HG02678 (cell line): ENCODE results near the gene SRSF3.
"Not testable (repeated sequence)": the region's sequence is repeated elsewhere in the genome, so short reads cannot be mapped to it uniquely, and the experiment has no call there.

Experiments used
- ATAC-seq: cut with Tn5 transposase; IDR thresholded peaks from one replicate; pipeline ENCODE4 v1.9.1; 2021; ENCODE audit warnings: mild to moderate bottlenecking, moderate library complexity; ENCODE audit not compliant: unreplicated experiment

SRSF3 gene

GRCh38 chr6:36594029-36594815, at the start of gene SRSF3:
TSS of gene SRSF3 (plus strand) at chr6:36594362. CDS start at chr6:36596763, 2,401 bp downstream.
- peak; percentile 88 for ATAC-seq

- ATAC-seq, result no peak
These were observed 48.3 kb upstream of the SRSF3 start for GRCh38 chr6:36545767-36546307.

- ATAC-seq, result no peak
These were observed 47.7 kb upstream of the SRSF3 start for GRCh38 chr6:36546308-36546919.

- peak; percentile 75 for ATAC-seq
These were observed 47.1 kb upstream of the SRSF3 start, which contains the start of gene STK38 for GRCh38 chr6:36546920-36547645. TSS of gene STK38 (minus strand) at chr6:36547479. CDS start at chr6:36540202, 7,277 bp downstream.

- no peak for ATAC-seq
These were observed 46.3 kb upstream of the SRSF3 start for GRCh38 chr6:36547646-36548400.

- ATAC-seq, result no peak
These were observed 45.8 kb upstream of the SRSF3 start for GRCh38 chr6:36548401-36548743.

- no peak for ATAC-seq
These were observed 43.6 kb upstream of the SRSF3 start for GRCh38 chr6:36550473-36551000.

GRCh38 chr6:36555750-36556252, 38.4 kb upstream of the SRSF3 start:
- ATAC-seq, result no peak

GRCh38 chr6:36556281-36556680, 37.9 kb upstream of the SRSF3 start:
- no peak for ATAC-seq

GRCh38 chr6:36559011-36559793, 35.0 kb upstream of the SRSF3 start:
- ATAC-seq, result no peak

GRCh38 chr6:36560822-36561221, 33.3 kb upstream of the SRSF3 start:
- ATAC-seq, result no peak

GRCh38 chr6:36563237-36563927, 30.8 kb upstream of the SRSF3 start:
- no peak for ATAC-seq

- no peak for ATAC-seq
These were observed 30.3 kb upstream of the SRSF3 start for GRCh38 chr6:36563928-36564284.

- ATAC-seq, result no peak
These were observed 27.7 kb upstream of the SRSF3 start for GRCh38 chr6:36566418-36566905.

- ATAC-seq, result no peak
These were observed 23.9 kb upstream of the SRSF3 start for GRCh38 chr6:36570264-36570663.

GRCh38 chr6:36571122-36572043, 22.8 kb upstream of the SRSF3 start:
- no peak for ATAC-seq

- ATAC-seq, result not testable (repeated sequence)
These were observed 21.5 kb upstream of the SRSF3 start for GRCh38 chr6:36572353-36573311.
